ENCODE data around the gene WASF2. TPM values are rescaled to one million over a fixed set of nuclear protein-coding genes. Genes with fewer than 3 reads are reported as not detected.

Gene WASF2
- total RNA-seq, 1 experiment from 2014 or later: 65.9 TPM

DNA sequence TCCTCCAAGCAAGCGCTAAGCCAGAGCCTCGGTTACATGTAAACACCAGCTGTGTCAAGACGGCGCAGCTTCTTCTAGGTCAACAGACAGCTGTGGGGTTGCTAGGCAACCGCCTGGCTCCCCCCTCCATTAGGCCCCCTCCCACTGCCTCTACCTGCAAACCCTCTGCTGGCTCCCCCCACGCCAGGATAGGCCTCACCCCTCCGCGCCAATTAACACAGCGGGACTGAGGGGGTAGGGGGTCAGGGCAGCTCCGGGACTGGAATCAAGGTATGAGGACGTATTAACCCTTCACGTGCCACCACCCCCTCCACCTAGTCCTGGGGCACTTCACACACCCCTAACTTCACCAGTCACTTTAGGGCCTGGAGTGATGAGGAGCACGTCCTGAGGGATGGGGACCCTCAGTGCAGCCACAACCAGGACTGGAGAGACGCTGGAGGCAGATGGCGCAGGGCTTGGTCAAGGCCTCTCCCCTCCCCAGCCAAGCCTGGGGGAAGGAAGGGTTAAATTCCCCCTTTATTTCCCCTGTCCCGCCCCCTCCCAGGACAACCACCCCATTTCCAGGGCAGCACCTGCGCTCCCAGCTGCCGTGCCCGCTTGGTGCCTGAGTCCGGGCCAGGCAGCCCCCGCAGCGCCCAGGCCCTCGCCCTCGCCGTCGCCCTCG lies 37.4 kb upstream of the WASF2 start:
- Histone ChIP-seq H3K23ac (ENCODE audit: insufficient read length, low read depth, low read length) (no peak overlapping the region), H3K27me3 (ENCODE audit: insufficient read depth, low read length) (no peaks in the 10 kb centered on the region), H2BK5ac (ENCODE audit: insufficient read length, low read length) (no peak overlapping the region), H3K27ac (ENCODE audit: insufficient read length, low read depth, low read length) (no peak overlapping the region), H3K79me2 (ENCODE audit: insufficient read depth, low read length) (no peaks in the 10 kb centered on the region), H3K23me2 (ENCODE audit: insufficient read length, low read depth, low read length, poor library complexity, severe bottlenecking) (peaks cover 9% of the 10 kb centered on the region), H4K20me1 (ENCODE audit: control insufficient read depth, insufficient read depth, insufficient read length) (no peaks in the 10 kb centered on the region), H3K4me1 (ENCODE audit: insufficient read depth, low read length) (peaks cover 12% of the 10 kb centered on the region), H3T11ph (ENCODE audit: low read length) (no peak overlapping the region), H3K14ac (ENCODE audit: insufficient read depth, low read length) (no peak overlapping the region), H2AK5ac (ENCODE audit: insufficient read length, low read length) (no peak overlapping the region), H4K91ac (ENCODE audit: insufficient read length, low read depth, low read length) (no peak overlapping the region), H4K5ac (ENCODE audit: insufficient read length, low read depth, low read length) (no peak overlapping the region), H2BK20ac (ENCODE audit: low read depth, low read length, poor library complexity, severe bottlenecking) (no peak overlapping the region), H2BK12ac (ENCODE audit: insufficient read length, low read depth, low read length) (no peak overlapping the region), H4K8ac (replicated peaks; ENCODE audit: insufficient read length, low read depth, low read length) (no peak overlapping the region), H3K9me3 (ENCODE audit: control insufficient read depth, low read depth, low read length) (no peaks in the 10 kb centered on the region), H2AFZ (ENCODE audit: low read length) (no peak overlapping the region), H2BK120ac (ENCODE audit: low read depth, low read length, poor library complexity, severe bottlenecking) (no peak overlapping the region), H3K18ac (ENCODE audit: insufficient read length, low read depth, low read length) (peak overlapping the region; percentile 17), H3K4ac (ENCODE audit: low read depth, low read length) (no peak overlapping the region), H3K9ac (ENCODE audit: extremely low read depth, insufficient read length, low read length) (no peak overlapping the region), H3K79me1 (ENCODE audit: insufficient read depth, low read depth, low read length, poor library complexity, severe bottlenecking) (no peaks in the 10 kb centered on the region), H3K56ac (ENCODE audit: insufficient read length, low read depth, low read length) (no peak overlapping the region), H3K4me2 (ENCODE audit: insufficient read depth, insufficient read length, low read length) (peak overlapping the region; percentile 90), H2BK15ac (ENCODE audit: low read depth, low read length) (no peak overlapping the region)
- Mint-ChIP-seq H3K27ac (peak overlapping the region in 1 of 3 experiments; percentile 85; a peak in 1 of 7 replicates), H3K4me1 (peaks cover 53 to 56% of the 10 kb centered on the region in 2 experiments), H3K9me3 (no peaks in the 10 kb centered on the region; a peak in 1 of 5 replicates), H3K27me3 (ENCODE audit: low read depth) (peaks cover 6% of the 10 kb centered on the region; the same call in 1 of the 2 replicates), H3K4me3 (peak overlapping the region; percentile 60 to 77), H3K36me3 (ENCODE audit: insufficient read depth in 1 of 3, low read depth in 3 of 3) (no peaks in the 10 kb centered on the region; a peak in 1 of 7 replicates)
- WGBS (ENCODE audit: extremely low coverage, insufficient read length, low lambda C conversion rate): no CpG with 5 or more reads among the region's 27 CpGs
- TF ChIP-seq, protein P1, sequence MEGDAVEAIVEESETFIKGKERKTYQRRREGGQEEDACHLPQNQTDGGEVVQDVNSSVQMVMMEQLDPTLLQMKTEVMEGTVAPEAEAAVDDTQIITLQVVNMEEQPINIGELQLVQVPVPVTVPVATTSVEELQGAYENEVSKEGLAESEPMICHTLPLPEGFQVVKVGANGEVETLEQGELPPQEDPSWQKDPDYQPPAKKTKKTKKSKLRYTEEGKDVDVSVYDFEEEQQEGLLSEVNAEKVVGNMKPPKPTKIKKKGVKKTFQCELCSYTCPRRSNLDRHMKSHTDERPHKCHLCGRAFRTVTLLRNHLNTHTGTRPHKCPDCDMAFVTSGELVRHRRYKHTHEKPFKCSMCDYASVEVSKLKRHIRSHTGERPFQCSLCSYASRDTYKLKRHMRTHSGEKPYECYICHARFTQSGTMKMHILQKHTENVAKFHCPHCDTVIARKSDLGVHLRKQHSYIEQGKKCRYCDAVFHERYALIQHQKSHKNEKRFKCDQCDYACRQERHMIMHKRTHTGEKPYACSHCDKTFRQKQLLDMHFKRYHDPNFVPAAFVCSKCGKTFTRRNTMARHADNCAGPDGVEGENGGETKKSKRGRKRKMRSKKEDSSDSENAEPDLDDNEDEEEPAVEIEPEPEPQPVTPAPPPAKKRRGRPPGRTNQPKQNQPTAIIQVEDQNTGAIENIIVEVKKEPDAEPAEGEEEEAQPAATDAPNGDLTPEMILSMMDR (conservative IDR thresholded peaks at IDR 0.05): no peak
- peak; percentile 90 for DNase-seq
